Vagina (tissue), 2 donors: ENCODE data around the gene CTDSPL.

ENCODE experiments used
- CTCF ChIP-seq, 3 experiments: fragments of 450-650 bp in 2 of 3; fragments of 200-600 bp in 1 of 3; sonication (generic) in 1 of 3; IDR thresholded peaks; one replicate each; pipeline ENCODE4 v1.5.1; 2017 to 2019; ENCODE audit warnings: antibody characterized with exemption in 3 of 3, mild to moderate bottlenecking in 2 of 3, moderate library complexity in 2 of 3
- POLR2A ChIP-seq, 2 donors: fragments of 450-650 bp; IDR thresholded peaks; one replicate each; pipeline ENCODE4 v1.6.1; 2017; ENCODE audit warnings: antibody characterized with exemption in 2 of 2, mild to moderate bottlenecking in 2 of 2, moderate library complexity in 2 of 2

GRCh38 chr3:37945807-37946530 is 84.3 kb downstream of the CTDSPL start:
- TF ChIP-seq CTCF (IDR thresholded peaks at IDR 0.05) (no peak), POLR2A (IDR thresholded peaks at IDR 0.05) (no peak)
